HG02885 (cell line): Measurements from ENCODE around the gene GIMAP1.
A peak's percentile ranks its signal among the peaks of the same experiment; 100 is the strongest.

Experiments
- ATAC-seq: cut with Tn5 transposase; IDR thresholded peaks from one replicate; pipeline ENCODE4 v1.9.1; 2021; ENCODE audit warnings: mild to moderate bottlenecking; ENCODE audit not compliant: unreplicated experiment, poor library complexity

GIMAP1 gene

DNA sequence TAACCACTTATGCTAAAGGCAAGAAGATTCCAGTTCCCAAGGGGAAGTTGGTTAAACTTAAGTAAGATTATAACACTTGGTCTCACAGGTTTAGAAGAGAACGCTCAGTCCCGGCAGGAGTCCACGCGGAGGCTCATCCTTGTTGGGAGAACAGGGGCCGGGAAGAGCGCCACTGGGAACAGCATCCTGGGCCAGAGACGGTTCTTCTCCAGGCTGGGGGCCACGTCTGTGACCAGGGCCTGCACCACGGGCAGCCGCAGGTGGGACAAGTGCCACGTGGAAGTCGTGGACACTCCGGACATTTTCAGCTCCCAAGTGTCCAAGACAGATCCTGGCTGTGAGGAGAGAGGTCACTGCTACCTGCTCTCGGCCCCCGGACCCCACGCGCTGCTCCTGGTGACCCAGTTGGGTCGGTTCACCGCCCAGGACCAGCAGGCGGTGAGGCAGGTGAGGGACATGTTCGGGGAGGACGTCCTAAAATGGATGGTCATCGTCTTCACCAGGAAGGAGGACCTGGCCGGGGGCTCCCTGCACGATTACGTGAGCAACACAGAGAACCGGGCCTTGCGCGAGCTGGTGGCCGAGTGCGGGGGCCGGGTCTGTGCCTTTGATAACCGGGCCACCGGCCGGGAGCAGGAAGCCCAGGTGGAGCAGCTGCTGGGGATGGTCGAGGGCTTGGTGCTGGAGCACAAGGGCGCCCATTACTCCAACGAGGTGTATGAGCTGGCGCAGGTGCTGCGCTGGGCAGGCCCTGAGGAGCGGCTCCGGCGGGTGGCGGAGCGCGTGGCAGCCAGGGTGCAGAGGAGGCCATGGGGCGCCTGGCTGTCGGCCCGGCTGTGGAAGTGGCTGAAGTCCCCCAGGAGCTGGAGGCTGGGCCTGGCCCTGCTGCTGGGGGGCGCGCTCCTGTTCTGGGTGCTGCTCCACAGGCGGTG lies 3.8 kb downstream of the GIMAP1 start:
- no peak for ATAC-seq

- no peak for ATAC-seq
Measured at GRCh38 chr7:150721970-150722373, 5.6 kb downstream of the GIMAP1 start.

GRCh38 chr7:150722431-150722931 lies 6.1 kb downstream of the GIMAP1 start:
- ATAC-seq = no peak

DNA sequence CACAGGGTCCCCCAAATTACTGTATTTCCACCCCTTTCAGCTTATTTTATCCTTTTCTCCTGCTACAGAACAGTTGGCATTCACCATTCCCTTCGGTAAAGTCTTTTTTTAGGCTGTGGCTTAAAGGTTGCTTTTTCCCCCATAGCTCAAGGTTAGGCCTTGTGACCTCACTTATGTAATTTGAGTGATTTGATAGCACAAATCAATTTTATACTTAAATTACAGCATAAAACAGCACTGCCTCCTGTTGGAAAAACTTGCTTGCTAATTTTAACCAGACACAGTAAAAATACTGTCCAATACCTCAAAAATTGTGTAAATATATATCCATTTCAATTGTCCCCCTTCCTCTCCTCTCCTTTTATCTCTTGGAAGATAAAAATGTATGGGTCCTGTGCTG lies 7.1 kb downstream of the GIMAP1 start:
- no peak for ATAC-seq

DNA sequence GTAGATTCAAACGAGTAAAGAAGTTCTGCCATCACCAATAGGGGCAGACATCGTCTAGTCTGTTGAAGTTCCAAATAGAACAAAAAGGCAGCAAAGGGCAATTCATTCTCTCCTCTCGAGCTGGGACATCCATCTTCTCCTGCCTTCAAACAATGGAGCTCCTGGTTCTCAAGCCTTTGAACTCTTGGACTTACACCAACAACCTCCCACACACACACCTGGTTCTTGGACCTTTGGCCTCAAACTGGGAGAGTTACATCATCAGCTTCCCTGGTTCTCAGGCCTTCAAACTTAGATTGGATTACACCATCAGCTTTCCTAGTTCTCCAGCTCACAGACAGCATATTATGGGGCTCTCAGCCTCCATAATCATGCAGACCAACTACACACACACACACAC lies 11.0 kb downstream of the GIMAP1 start:
- ATAC-seq = no peak

GRCh38 chr7:150728011-150728410 lies 11.6 kb downstream of the GIMAP1 start:
- no peak for ATAC-seq

- no peak for ATAC-seq
Measured at GRCh38 chr7:150728609-150729008, 12.2 kb downstream of the GIMAP1 start.

GRCh38 chr7:150731916-150732315 lies 15.5 kb downstream of the GIMAP1 start:
- no peak for ATAC-seq

DNA sequence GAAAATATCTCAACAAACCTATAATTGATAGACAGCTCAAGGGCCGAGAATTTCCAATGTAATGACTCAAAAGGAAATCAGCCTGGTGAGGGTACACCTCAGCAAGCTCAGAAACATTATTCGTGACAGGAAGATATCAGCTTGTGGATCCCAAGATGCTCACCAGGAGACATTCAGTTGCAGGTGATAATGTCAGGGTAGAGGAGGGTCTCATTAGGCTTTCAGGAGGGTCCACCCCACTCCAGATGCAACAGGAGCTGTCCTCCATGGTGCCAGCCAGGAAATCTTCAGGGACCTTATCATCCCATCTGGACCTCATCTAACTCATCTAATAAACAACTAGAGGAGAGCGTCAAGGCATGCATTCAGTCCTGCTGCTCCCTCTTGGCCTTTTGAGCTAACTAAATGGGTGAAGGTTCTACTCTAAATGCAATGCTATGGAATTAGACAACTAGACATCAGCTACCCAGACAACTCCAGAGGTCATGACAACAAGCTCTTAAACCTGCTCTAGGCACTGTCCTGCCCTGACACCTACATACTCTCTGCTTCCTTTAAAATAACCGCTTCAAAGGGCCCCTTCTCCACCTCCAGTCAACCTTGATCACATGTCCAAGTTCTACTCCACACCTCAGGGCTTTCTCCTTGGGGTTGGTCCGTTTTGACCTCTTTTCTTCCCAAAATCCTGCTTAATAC lies 16.5 kb downstream of the GIMAP1 start:
- no peak for ATAC-seq

- no peak for ATAC-seq
Measured at GRCh38 chr7:150733482-150734095, 17.2 kb downstream of the GIMAP1 start.

DNA sequence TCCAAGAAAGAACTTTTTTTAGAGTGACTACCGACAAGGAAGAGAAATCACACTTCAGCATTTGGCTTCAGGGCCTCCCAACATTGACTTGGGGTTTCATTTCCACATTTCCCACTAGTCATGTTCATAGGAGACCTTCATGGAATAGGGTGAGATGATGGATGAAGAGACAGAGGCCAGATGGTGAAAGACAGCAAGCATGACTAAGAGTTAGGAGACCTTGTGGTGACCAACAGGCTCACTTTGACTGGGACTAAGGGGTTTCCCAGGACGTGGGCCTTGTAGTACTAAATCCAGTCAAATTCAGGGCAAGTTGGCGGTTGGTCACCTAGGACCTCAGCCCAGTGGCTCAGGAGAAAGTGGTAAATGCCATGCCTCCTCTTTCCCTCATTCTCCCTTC lies 17.8 kb downstream of the GIMAP1 start:
- ATAC-seq = no peak

DNA sequence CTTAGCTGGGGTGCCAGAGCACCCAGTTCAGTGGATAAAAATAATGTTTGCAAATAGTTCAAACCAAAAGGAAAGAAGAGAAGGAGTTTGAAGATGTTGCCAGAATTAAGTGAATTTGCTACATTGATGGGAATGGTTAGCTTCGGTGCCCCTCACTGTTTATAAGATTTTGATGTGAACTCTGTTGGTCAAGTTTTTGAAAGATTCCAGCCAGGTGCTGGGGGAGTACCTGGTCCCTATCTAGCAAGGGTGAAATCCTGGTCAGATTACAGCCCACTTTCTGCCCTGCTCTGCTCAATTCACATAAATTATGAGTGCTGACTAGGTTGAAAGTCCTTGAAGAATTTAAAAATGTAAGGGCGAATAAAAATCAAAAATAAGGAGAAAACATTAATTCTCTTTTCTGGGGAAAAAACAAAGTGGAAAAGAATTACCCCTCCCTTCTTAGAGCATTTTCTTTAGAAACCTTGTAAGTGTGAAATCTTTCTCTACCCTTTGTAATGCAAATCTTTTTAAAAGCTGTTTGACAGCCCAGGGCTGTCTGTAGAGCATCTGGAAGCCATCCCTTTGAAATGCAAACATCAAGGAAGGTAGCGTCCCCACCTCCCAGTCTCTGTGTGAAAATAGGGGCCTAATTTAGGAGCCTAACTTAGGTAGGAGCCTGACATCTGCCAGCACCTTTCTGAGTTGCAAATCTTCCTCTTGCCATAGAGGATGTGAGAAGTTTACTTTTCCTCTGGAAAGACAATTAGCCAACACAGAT lies 19.4 kb downstream of the GIMAP1 start:
- no peak for ATAC-seq

GRCh38 chr7:150736864-150737263 lies 20.5 kb downstream of the GIMAP1 start:
- ATAC-seq = peak; percentile 10

- peak; percentile 52 for ATAC-seq
Measured at GRCh38 chr7:150737265-150738055, 21.0 kb downstream of the GIMAP1 start, which contains the start of gene GIMAP5. Gene GIMAP5 (plus strand): TSS chr7:150737418. CDS start chr7:150740885, 3,467 bp downstream.

DNA sequence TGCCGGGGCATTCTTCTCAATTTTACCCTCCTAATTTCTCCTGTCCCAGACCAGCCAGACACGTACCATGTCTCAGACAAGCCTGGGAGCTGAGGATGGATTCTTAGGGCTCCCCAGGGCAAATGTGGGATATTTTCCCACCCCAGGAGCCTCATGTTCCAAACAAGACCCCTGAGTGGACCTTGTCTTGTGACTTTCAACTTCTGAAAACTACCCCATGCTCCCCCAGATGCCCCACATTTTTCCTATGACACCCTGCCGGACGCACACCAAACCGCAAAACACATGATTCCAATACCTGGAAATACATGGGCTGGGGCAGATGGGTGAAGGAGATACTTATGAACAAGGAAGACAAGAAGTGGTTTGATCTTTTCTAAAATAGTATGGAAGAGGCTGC lies 21.7 kb downstream of the GIMAP1 start:
- no peak for ATAC-seq

GRCh38 chr7:150738591-150739001 lies 22.2 kb downstream of the GIMAP1 start:
- ATAC-seq = no peak

- ATAC-seq = no peak
Measured at GRCh38 chr7:150739033-150739432, 22.6 kb downstream of the GIMAP1 start.

DNA sequence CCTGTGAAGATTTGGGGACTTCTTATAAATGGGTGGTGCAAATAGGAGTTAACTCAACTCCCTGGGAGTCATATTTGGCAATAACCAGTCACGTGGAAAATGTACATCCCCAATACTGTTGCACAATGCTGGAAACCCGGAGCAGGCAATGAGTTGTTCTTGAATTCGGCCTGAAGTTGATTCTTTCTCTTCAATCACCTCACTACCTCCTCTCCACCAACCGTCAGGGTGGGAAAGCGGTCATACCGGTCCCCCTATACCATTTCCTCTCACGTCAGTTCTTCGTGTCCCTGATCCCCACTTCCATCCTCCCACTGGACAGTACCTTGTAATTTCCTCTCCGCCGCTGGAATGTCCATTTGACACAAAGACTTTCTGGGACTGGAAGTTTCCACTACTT lies 23.6 kb downstream of the GIMAP1 start:
- ATAC-seq = no peak

- ATAC-seq = no peak
Measured at GRCh38 chr7:150742286-150742968, 26.0 kb downstream of the GIMAP1 start.
